Measurements from ENCODE around the gene SLC1A2. TPM values are rescaled to one million over a fixed set of nuclear protein-coding genes. Genes with fewer than 3 reads are reported as not detected.

The SLC1A2 gene
- total RNA-seq, 1 donor from 2014 or later: 228 TPM

- DNase-seq: no peak
Measured at GRCh38 chr11:35413598-35413997, 5.8 kb downstream of the SLC1A2 start.

GRCh38 chr11:35412285-35412684 lies 7.1 kb downstream of the SLC1A2 start:
- DNase-seq: no peak

GRCh38 chr11:35407041-35407440 lies 12.3 kb downstream of the SLC1A2 start:
- no peak for DNase-seq

GRCh38 chr11:35404388-35404775 lies 15.0 kb downstream of the SLC1A2 start:
- DNase-seq: no peak

GRCh38 chr11:35403765-35404387 lies 15.5 kb downstream of the SLC1A2 start:
- DNase-seq: no peak

GRCh38 chr11:35402751-35403660 lies 16.4 kb downstream of the SLC1A2 start:
- no peak for DNase-seq

- no peak for DNase-seq
Measured at GRCh38 chr11:35398881-35399280, 20.5 kb downstream of the SLC1A2 start.

- DNase-seq: no peak
Measured at GRCh38 chr11:35394941-35395340, 24.4 kb downstream of the SLC1A2 start.

- no peak for DNase-seq
Measured at GRCh38 chr11:35393098-35393497, 26.3 kb downstream of the SLC1A2 start.

GRCh38 chr11:35391922-35392688 lies 27.3 kb downstream of the SLC1A2 start:
- DNase-seq: peak; percentile 48

- DNase-seq: no peak
Measured at GRCh38 chr11:35390737-35391682, 28.3 kb downstream of the SLC1A2 start.

- DNase-seq: no peak
Measured at GRCh38 chr11:35389897-35390465, 29.4 kb downstream of the SLC1A2 start.

GRCh38 chr11:35389112-35389511 lies 30.2 kb downstream of the SLC1A2 start:
- no peak for DNase-seq

GRCh38 chr11:35388061-35388460 lies 31.3 kb downstream of the SLC1A2 start:
- DNase-seq: no peak

- DNase-seq: no peak
Measured at GRCh38 chr11:35387111-35387982, 32.0 kb downstream of the SLC1A2 start.

- DNase-seq: no peak
Measured at GRCh38 chr11:35383953-35384352, 35.4 kb downstream of the SLC1A2 start.

- no peak for DNase-seq
Measured at GRCh38 chr11:35381709-35382322, 37.5 kb downstream of the SLC1A2 start.

GRCh38 chr11:35380603-35381002 lies 38.8 kb downstream of the SLC1A2 start:
- no peak for DNase-seq

- DNase-seq: no peak
Measured at GRCh38 chr11:35377262-35377661, 42.1 kb downstream of the SLC1A2 start.

- no peak for DNase-seq
Measured at GRCh38 chr11:35376613-35377012, 42.7 kb downstream of the SLC1A2 start.
